Endothelial cell of umbilical vein (primary cell): ENCODE measurements around the gene IGF2BP2. TPM values are rescaled to one million over a fixed set of nuclear protein-coding genes. Genes with fewer than 3 reads are reported as not detected.

Experiments
- BruUV-seq: library from RNA; stranded (reverse); fragments of 400-500 nt; replicated peaks from 2 replicates; lab custom pipeline; 2021; lab: Mats Ljungman, UMichigan
- CTCF ChIA-PET: fragments of 300-600, 350-600 bp; sonication (Branson Sonifier 250); formaldehyde crosslinking; loops from one replicate; lab custom pipeline; 2021; ENCODE audit warnings: antibody characterized with exemption, inconsistent platforms; lab: Charles Lee
- POLR2A ChIA-PET: fragments of 300-600, 350-600 bp; sonication (Branson Sonifier 250); formaldehyde crosslinking; loops from one replicate; lab custom pipeline; 2021; ENCODE audit warnings: antibody characterized with exemption, inconsistent platforms; lab: Charles Lee
- DNase-seq: peaks from one replicate; pipeline ENCODE4 v3.0.0-alpha.2; 2011; ENCODE audit warnings: low read depth, low spot score
- FAIRE-seq: peaks from 2 replicates; lab custom pipeline; 2011; peaks lifted over from hg19 to GRCh38; lab: Jason Lieb, UNC
- H2AFZ ChIP-seq: 2 replicates; pipeline ENCODE4 v1.6.0; 2012; ENCODE audit warnings: low read depth, low read length, control low read depth, inconsistent platforms
- H3K27ac ChIP-seq: 2 replicates; pipeline ENCODE4 v1.5.1; 2011; ENCODE audit warnings: low read depth, mild to moderate bottlenecking, control low read depth, low read length, moderate library complexity; ENCODE audit not compliant: insufficient read depth
- H3K27me3 ChIP-seq, 2 experiments: 2 replicates each; pipeline versions ENCODE4 v1.6.0 to v1.6.1; 2011; ENCODE audit warnings: low read length in 2 of 2, mixed read lengths in 1 of 2; ENCODE audit not compliant: control insufficient read depth in 2 of 2, insufficient read depth in 2 of 2
- H3K36me3 ChIP-seq, 2 experiments: 2 replicates in 1 of 2; 3 replicates in 1 of 2; pipeline ENCODE4 v1.5.1; 2011; ENCODE audit warnings: low read length in 2 of 2, mild to moderate bottlenecking in 1 of 2, moderate library complexity in 1 of 2; ENCODE audit not compliant: control insufficient read depth in 2 of 2, insufficient read depth in 2 of 2; ENCODE audit errors: extremely low read depth in 1 of 2
- H3K4me1 ChIP-seq: 3 replicates; pipeline ENCODE4 v1.5.1; 2011; ENCODE audit warnings: mild to moderate bottlenecking, low read length; ENCODE audit not compliant: control insufficient read depth, insufficient read depth; ENCODE audit errors: extremely low read depth
- H3K4me2 ChIP-seq: 2 replicates; pipeline ENCODE4 v1.6.1; 2011; ENCODE audit warnings: low read length, control low read depth, mixed read lengths; ENCODE audit not compliant: insufficient read depth
- H3K4me3 ChIP-seq, 3 experiments: fragments of 200-600 bp in 1 of 3; sonication (generic), shearing (Covaris generic) in 1 of 3; replicated peaks in 1 of 3; 2 replicates each; pipeline ENCODE4 v1.5.1; 2011 to 2016; ENCODE audit warnings: control low read depth in 3 of 3, low read length in 3 of 3, mild to moderate bottlenecking in 2 of 3, inconsistent platforms in 1 of 3, low read depth in 1 of 3, moderate library complexity in 1 of 3; ENCODE audit not compliant: insufficient read depth in 1 of 3
- H3K79me2 ChIP-seq: 2 replicates; pipeline ENCODE4 v1.6.0; 2012; ENCODE audit warnings: low read length, inconsistent platforms; ENCODE audit not compliant: control insufficient read depth, insufficient read depth
- H3K9ac ChIP-seq: replicated peaks from 2 replicates; pipeline ENCODE3; 2011; ENCODE audit warnings: low read length, control low read depth; ENCODE audit not compliant: insufficient read depth; ENCODE audit errors: extremely low read depth
- H3K9me1 ChIP-seq: replicated peaks from 3 replicates; pipeline ENCODE4 v1.6.0; 2011; ENCODE audit warnings: mild to moderate bottlenecking, low read length; ENCODE audit not compliant: control insufficient read depth, insufficient read depth; ENCODE audit errors: extremely low read depth
- H3K9me3 ChIP-seq: replicated peaks from 2 replicates; pipeline ENCODE4 v1.5.1; 2012; ENCODE audit warnings: low read length, inconsistent platforms; ENCODE audit not compliant: control insufficient read depth, insufficient read depth
- H4K20me1 ChIP-seq: replicated peaks from 2 replicates; pipeline ENCODE3; 2011; ENCODE audit warnings: mild to moderate bottlenecking, low read length; ENCODE audit not compliant: control insufficient read depth, insufficient read depth; ENCODE audit errors: extremely low read depth
- CTCF ChIP-seq, 2 donors: IDR thresholded peaks; 1 replicate in 1 of 2; 2 replicates in 1 of 2; pipeline ENCODE4 v1.5.1; 2011; ENCODE audit warnings: low read length in 2 of 2, mild to moderate bottlenecking in 2 of 2, moderate library complexity in 2 of 2, control low read depth in 1 of 2, inconsistent platforms in 1 of 2, low read depth in 1 of 2; ENCODE audit not compliant: insufficient read depth in 1 of 2; ENCODE audit errors: extremely low read depth in 1 of 2
- EZH2 ChIP-seq: IDR thresholded peaks from 2 replicates; pipeline ENCODE4 v1.6.1; 2012; ENCODE audit warnings: borderline replicate concordance, low read depth, mild to moderate bottlenecking, moderate library complexity, low read length, inconsistent platforms; ENCODE audit not compliant: severe bottlenecking
- FOS ChIP-seq: IDR thresholded peaks from 2 replicates; pipeline ENCODE4 v1.6.1; 2011; ENCODE audit warnings: mild to moderate bottlenecking, low read length, moderate library complexity, borderline replicate concordance; ENCODE audit not compliant: insufficient read depth
- GATA2 ChIP-seq: IDR thresholded peaks from 2 replicates; pipeline ENCODE4 v1.7.0; 2011; ENCODE audit warnings: low read depth, mild to moderate bottlenecking, moderate library complexity, mixed read lengths, low read length; ENCODE audit not compliant: insufficient read length, insufficient read depth
- JUN ChIP-seq: IDR thresholded peaks from 2 replicates; pipeline ENCODE4 v1.6.1; 2011; ENCODE audit warnings: borderline replicate concordance, low read depth; ENCODE audit not compliant: insufficient read length, insufficient read depth
- MAX ChIP-seq: IDR thresholded peaks from 2 replicates; pipeline ENCODE4 v1.6.1; 2011; ENCODE audit not compliant: insufficient read depth, insufficient read length
- MYC ChIP-seq: IDR thresholded peaks from one replicate; pipeline ENCODE4 v1.6.1; 2011; ENCODE audit warnings: mild to moderate bottlenecking, low read depth, low read length
- POLR2A ChIP-seq: IDR thresholded peaks from 2 replicates; pipeline ENCODE4 v1.6.1; 2012; ENCODE audit warnings: low read depth, mild to moderate bottlenecking, control low read depth, low read length
- POLR2AphosphoS5 ChIP-seq: IDR thresholded peaks from 2 replicates; pipeline ENCODE4 v1.6.1; 2012; ENCODE audit warnings: low read depth, mild to moderate bottlenecking, control low read depth, low read length, moderate library complexity; ENCODE audit not compliant: insufficient read depth
- dilution Hi-C: fragments of 300-500 bp; cut with MboI; formaldehyde crosslinking; loops from one replicate; pipeline ENCODE4 v1.15.0; 2019; ENCODE audit warnings: low sequenced_read_pairs; ENCODE audit not compliant: extremely low pct_ligation_motif_present
- intact Hi-C: fragments of 100-400 bp; cut with micrococcal nuclease; formaldehyde crosslinking; loops from one replicate; pipeline ENCODE4 v1.10.0; 2022
- polyA plus RNA-seq, 4 experiments: library from polyadenylated mRNA; depleted of rRNA in 3 of 4; stranded (reverse) in 3 of 4; unstranded in 1 of 4; fragments of >200 nt; gene quantifications; 2 replicates each; pipeline versions ENCODE4 v1.2.1 to v1.2.3, GENCODE V29; 2011 to 2012; ENCODE audit warnings: missing spikeins in 1 of 4
- total RNA-seq: library from RNA; stranded (reverse); gene quantifications from 2 replicates; pipeline ENCODE4 v1.2.3, GENCODE V29; 2021

Gene IGF2BP2
- total and polyA plus RNA-seq, 2 donors (not counting 3 experiments of a cell fraction or from before 2014, with no cell fraction given), result 10.7 to 130 TPM

GRCh38 chr3:185793381-185793780 lies 31.5 kb downstream of the IGF2BP2 start:
- FAIRE-seq (no peak), DNase-seq (no peak)
- H3K4me1 ChIP-seq, result peaks cover 37% of the 10 kb centered on the region
- no peaks in the 10 kb centered on the region for H3K9me3 ChIP-seq
- no peak overlapping the region for H3K4me2 ChIP-seq
- no peaks in the 10 kb centered on the region for H3K36me3 ChIP-seq
- no peak overlapping the region for H3K9ac ChIP-seq
- H3K9me1 ChIP-seq, result no peaks in the 10 kb centered on the region
- H3K4me3 ChIP-seq, result no peak overlapping the region
- peaks cover 16% of the 10 kb centered on the region for H4K20me1 ChIP-seq
- dilution Hi-C loops, result no loop called here
- H2AFZ ChIP-seq, result no peak overlapping the region
- H3K79me2 ChIP-seq, result peaks cover 99% of the 10 kb centered on the region
- BruUV-seq, result no TSS peak
- ChIA-PET POLR2A (no interaction called here), CTCF (no interaction called here)
- intact Hi-C loops, result no loop called here
- no peaks in the 10 kb centered on the region for H3K27me3 ChIP-seq
- H3K27ac ChIP-seq, result no peak overlapping the region
- TF ChIP-seq POLR2AphosphoS5 (no peak), EZH2 (no peak), JUN (no peak), CTCF (IDR thresholded peaks at IDR 0.05; ENCODE audit: extremely low read depth in 1 of 2, insufficient read depth in 1 of 2, low read depth in 1 of 2, low read length in 2 of 2) (no peak), GATA2 (no peak), FOS (no peak), POLR2A (no peak), MYC (no peak), MAX (no peak)
